ENCODE measurements around the gene PPP3CA. TPM values are rescaled to one million over a fixed set of nuclear protein-coding genes. Genes with fewer than 3 reads are reported as not detected.
"Not testable (repeated sequence)": the region's sequence is repeated elsewhere in the genome, so short reads cannot be mapped to it uniquely, and the experiment has no call there.

The PPP3CA gene
- total RNA-seq, 1 donor from 2014 or later: 20.5 TPM

- intact Hi-C loops (cut with DNase I): no loop called here
- no peak for ATAC-seq (ENCODE audit: poor library complexity)
- no peak for DNase-seq
Observed at GRCh38 chr4:101198682-101199339, 148.5 kb downstream of the PPP3CA start.

GRCh38 chr4:101197350-101197749, 150.0 kb downstream of the PPP3CA start:
- DNase-seq: no peak
- ATAC-seq (ENCODE audit: poor library complexity): no peak
- intact Hi-C loops (cut with DNase I): no loop called here

- no peak for ATAC-seq (ENCODE audit: poor library complexity)
- intact Hi-C loops (cut with DNase I): no loop called here
- DNase-seq: no peak
Observed at GRCh38 chr4:101192244-101192643, 155.1 kb downstream of the PPP3CA start.

- intact Hi-C loops (cut with DNase I): no loop called here
- DNase-seq (peak; percentile 83), ATAC-seq (ENCODE audit: poor library complexity) (peak; percentile 99)
Observed at GRCh38 chr4:101191302-101192098, 155.8 kb downstream of the PPP3CA start.

GRCh38 chr4:101190751-101191150, 156.6 kb downstream of the PPP3CA start:
- DNase-seq (no peak), ATAC-seq (ENCODE audit: poor library complexity) (no peak)
- intact Hi-C loops (cut with DNase I): no loop called here

GRCh38 chr4:101188906-101189305, 158.4 kb downstream of the PPP3CA start:
- ATAC-seq (ENCODE audit: poor library complexity): no peak
- no peak for DNase-seq
- intact Hi-C loops (cut with DNase I): loop anchor here (5.0 kb wide), 1 partner anchor 158 kb away; the partner anchor contains the start of gene PPP3CA

GRCh38 chr4:101187841-101188240, 159.5 kb downstream of the PPP3CA start:
- ATAC-seq (ENCODE audit: poor library complexity) (no peak), DNase-seq (no peak)
- intact Hi-C loops (cut with DNase I): loop anchor here (5.0 kb wide), 1 partner anchor 159 kb away; the partner anchor contains the start of gene PPP3CA

GRCh38 chr4:101186567-101187184, 160.7 kb downstream of the PPP3CA start:
- ATAC-seq (ENCODE audit: poor library complexity): no peak
- intact Hi-C loops (cut with DNase I): loop anchor here (5.0 kb wide), 1 partner anchor 161 kb away; the partner anchor contains the start of gene PPP3CA
- DNase-seq: no peak

- ATAC-seq (ENCODE audit: poor library complexity) (peak; percentile 12), DNase-seq (no peak)
- intact Hi-C loops (cut with DNase I): loop anchor here (5.0 kb wide), 1 partner anchor 163 kb away; the partner anchor contains the start of gene PPP3CA
Observed at GRCh38 chr4:101184668-101185067, 162.7 kb downstream of the PPP3CA start.

GRCh38 chr4:101183666-101184373, 163.5 kb downstream of the PPP3CA start:
- intact Hi-C loops (cut with DNase I): no loop called here
- DNase-seq: no peak
- no peak for ATAC-seq (ENCODE audit: poor library complexity)

- intact Hi-C loops (cut with DNase I): no loop called here
- DNase-seq (no peak), ATAC-seq (ENCODE audit: poor library complexity) (no peak)
Observed at GRCh38 chr4:101183221-101183620, 164.1 kb downstream of the PPP3CA start.

GRCh38 chr4:101182688-101183087, 164.6 kb downstream of the PPP3CA start:
- not testable (repeated sequence) for ATAC-seq (ENCODE audit: poor library complexity)

GRCh38 chr4:101178731-101179130, 168.6 kb downstream of the PPP3CA start:
- DNase-seq (no peak), ATAC-seq (ENCODE audit: poor library complexity) (no peak)
- intact Hi-C loops (cut with DNase I): loop anchor here (10.0 kb wide), 1 partner anchor 466 kb away; no protein-coding TSS in a partner anchor

More at GRCh38 chr4:101182688-101183087, 164.6 kb downstream of the PPP3CA start:
- DNase-seq; intact Hi-C loops (cut with DNase I): not testable (repeated sequence)

- intact Hi-C loops (cut with DNase I): loop anchor here (10.0 kb wide), 1 partner anchor 468 kb away; no protein-coding TSS in a partner anchor
- ATAC-seq (ENCODE audit: poor library complexity) (peak; percentile 25), DNase-seq (no peak)
Observed at GRCh38 chr4:101177154-101177553, 170.2 kb downstream of the PPP3CA start.

- intact Hi-C loops (cut with DNase I): loop anchor here (10.0 kb wide), 1 partner anchor 469 kb away; no protein-coding TSS in a partner anchor
- peak; percentile 96 for ATAC-seq (ENCODE audit: poor library complexity)
- DNase-seq: no peak
Observed at GRCh38 chr4:101175896-101176676, 171.2 kb downstream of the PPP3CA start.

- ATAC-seq (ENCODE audit: poor library complexity) (peak; percentile 26), DNase-seq (no peak)
- intact Hi-C loops (cut with DNase I): loop anchor here (10.0 kb wide), 1 partner anchor 470 kb away; no protein-coding TSS in a partner anchor
Observed at GRCh38 chr4:101174679-101175345, 172.5 kb downstream of the PPP3CA start.

GRCh38 chr4:101172369-101172768, 175.0 kb downstream of the PPP3CA start:
- ATAC-seq (ENCODE audit: poor library complexity) (no peak), DNase-seq (no peak)
- intact Hi-C loops (cut with DNase I): loop anchor here (10.0 kb wide), 1 partner anchor 472 kb away; no protein-coding TSS in a partner anchor
